HepG2 (cell line): Measurements from ENCODE around the gene PCGF3. TPM values are rescaled to one million over a fixed set of nuclear protein-coding genes. Genes with fewer than 3 reads are reported as not detected.

Source experiments
- ATAC-seq: fragments of 200-7000 bp; cut with Tn5 transposase; 3 replicates; pipeline ENCODE4 v1.9.1; 2020; ENCODE audit warnings: mild to moderate bottlenecking, moderate library complexity
- BruUV-seq: library from RNA; stranded (reverse); fragments of 400-500 nt; replicated peaks from 2 replicates; lab custom pipeline; 2021; lab: Mats Ljungman, UMichigan
- CTCF ChIA-PET: fragments of 300-600 bp; formaldehyde crosslinking; extraction: SDS; loops from one replicate; lab custom pipeline; 2021; ENCODE audit warnings: low total read pairs, inconsistent platforms, low intra/inter-chr PET ratio; lab: Yijun Ruan, JAX
- POLR2A ChIA-PET: fragments of 350-600 bp; sonication (Branson Sonifier 250); formaldehyde crosslinking; loops from one replicate; lab custom pipeline; 2020; ENCODE audit warnings: antibody characterized with exemption, inconsistent platforms; lab: Yijun Ruan, JAX
- DNase-seq: peaks from one replicate; pipeline ENCODE4 v3.0.0-alpha.2; 2015; ENCODE audit warnings: low spot score
- FAIRE-seq: peaks from 3 replicates; lab custom pipeline; 2011; peaks lifted over from hg19 to GRCh38; lab: Jason Lieb, UNC
- H2AFZ ChIP-seq: one replicate; pipeline ENCODE4 v1.6.1; 2011; ENCODE audit warnings: low read length, inconsistent platforms
- H3K27ac ChIP-seq: fragments of 300-600 bp; 3 replicates; pipeline ENCODE4 v1.8.0; 2011; ENCODE audit warnings: mixed run types, mild to moderate bottlenecking, mixed read lengths, low read length, inconsistent platforms; ENCODE audit not compliant: insufficient read depth; ENCODE audit errors: extremely low read length
- H3K27me3 ChIP-seq, 2 experiments: fragments of 200-600 bp in 1 of 2; 2 replicates in 1 of 2; 3 replicates in 1 of 2; pipeline versions ENCODE4 v1.6.0 to v1.8.0; 2011; ENCODE audit warnings: low read length in 2 of 2, mild to moderate bottlenecking in 2 of 2, moderate library complexity in 2 of 2, inconsistent platforms in 1 of 2; ENCODE audit not compliant: insufficient read depth in 2 of 2, control insufficient read depth in 1 of 2
- H3K36me3 ChIP-seq, 2 experiments: fragments of 200-600 bp in 1 of 2; replicated peaks in 1 of 2; 2 replicates in 1 of 2; 3 replicates in 1 of 2; pipeline versions ENCODE4 v1.5.1 to v1.8.0; 2011; ENCODE audit warnings: low read length in 2 of 2, inconsistent platforms in 1 of 2; ENCODE audit not compliant: insufficient read depth in 2 of 2, control insufficient read depth in 1 of 2
- H3K4me1 ChIP-seq: 2 replicates; pipeline ENCODE4 v1.5.1; 2012; ENCODE audit warnings: low read length, inconsistent platforms; ENCODE audit not compliant: insufficient read depth
- H3K4me2 ChIP-seq: 2 replicates; pipeline ENCODE4 v1.6.0; 2011; ENCODE audit warnings: low read depth, low read length, inconsistent platforms
- H3K4me3 ChIP-seq, 3 experiments: fragments of 200-600 bp in 1 of 3; sonication (generic), shearing (Covaris generic) in 1 of 3; replicated peaks in 1 of 3; 2 replicates each; pipeline ENCODE4 v1.5.1; 2011 to 2016; ENCODE audit warnings: low read length in 3 of 3, inconsistent platforms in 2 of 3, low read depth in 2 of 3, mild to moderate bottlenecking in 2 of 3, control low read depth in 1 of 3, mixed read lengths in 1 of 3; ENCODE audit not compliant: insufficient read depth in 1 of 3
- H3K79me2 ChIP-seq: one replicate; pipeline ENCODE4 v1.6.1; 2011; ENCODE audit warnings: low read length, inconsistent platforms; ENCODE audit not compliant: insufficient read depth
- H3K9ac ChIP-seq: 2 replicates; pipeline ENCODE4 v1.6.0; 2011; ENCODE audit warnings: mild to moderate bottlenecking, low read depth, low read length, inconsistent platforms; ENCODE audit not compliant: insufficient read depth
- H3K9me3 ChIP-seq: 2 replicates; pipeline ENCODE4 v1.5.1; 2012; ENCODE audit warnings: mild to moderate bottlenecking, low read length
- H4K20me1 ChIP-seq: 2 replicates; pipeline ENCODE4 v1.6.0; 2011; ENCODE audit warnings: inconsistent platforms, mild to moderate bottlenecking, low read length, moderate library complexity; ENCODE audit not compliant: insufficient read depth
- CBX2 ChIP-seq, 2 experiments: fragments of 200-600 bp in 1 of 2; sonication (generic); formaldehyde crosslinking in 1 of 2; IDR thresholded peaks; 2 replicates each; pipeline versions ENCODE4 v1.7.0 to v1.8.1; 2018 to 2022; ENCODE audit warnings: low read depth in 2 of 2, low read length in 1 of 2, mild to moderate bottlenecking in 1 of 2, missing genetic modification reagents in 1 of 2
- CC2D1A ChIP-seq: sonication (generic); formaldehyde crosslinking; IDR thresholded peaks from 2 replicates; pipeline ENCODE4 v1.8.1; 2023; ENCODE audit warnings: mild to moderate bottlenecking, missing genetic modification reagents
- CHD4 ChIP-seq: fragments of 200-600 bp; sonication (generic); IDR thresholded peaks from 2 replicates; pipeline ENCODE4 v1.7.0; 2017; ENCODE audit warnings: mild to moderate bottlenecking, low read length, borderline replicate concordance
- DNMT3B ChIP-seq: conservative IDR thresholded peaks from 2 replicates; pipeline ENCODE4 v1.6.1; 2016; ENCODE audit warnings: missing biosample characterization, control low read depth
- HNRNPL ChIP-seq: fragments of 200-400 bp; formaldehyde crosslinking; IDR thresholded peaks from 2 replicates; pipeline ENCODE4 v1.6.1; 2017; ENCODE audit warnings: mild to moderate bottlenecking, low read depth, low read length
- KLF13 ChIP-seq: sonication (generic); formaldehyde crosslinking; IDR thresholded peaks from 2 replicates; pipeline ENCODE4 v1.4.0; 2020; ENCODE audit warnings: mild to moderate bottlenecking, missing genetic modification reagents
- NFE2L1 ChIP-seq: sonication (generic); formaldehyde crosslinking; IDR thresholded peaks from 2 replicates; pipeline ENCODE4 v1.4.0; 2020; ENCODE audit warnings: missing genetic modification reagents, mild to moderate bottlenecking, borderline replicate concordance
- PCBP2 ChIP-seq: fragments of 200-400 bp; formaldehyde crosslinking; optimal IDR thresholded peaks from 2 replicates; pipeline ENCODE3; 2018; ENCODE audit warnings: low read length, low read depth; ENCODE audit not compliant: poor library complexity, severe bottlenecking
- POLR2G ChIP-seq: fragments of 200-400 bp; formaldehyde crosslinking; IDR thresholded peaks from 2 replicates; pipeline ENCODE4 v1.6.1; 2018; ENCODE audit warnings: mild to moderate bottlenecking, low read depth, low read length, moderate library complexity
- RBFOX2 ChIP-seq: fragments of 200-400 bp; formaldehyde crosslinking; IDR thresholded peaks from 2 replicates; pipeline ENCODE4 v1.6.1; 2017; ENCODE audit warnings: low read depth, mild to moderate bottlenecking, low read length
- TAF1 ChIP-seq: sonication (generic); formaldehyde crosslinking; IDR thresholded peaks from 2 replicates; pipeline ENCODE4 v1.4.0; 2020; ENCODE audit warnings: missing genetic modification reagents
- ZBTB7B ChIP-seq: sonication (generic); formaldehyde crosslinking; IDR thresholded peaks from 2 replicates; pipeline ENCODE4 v1.4.0; 2020; ENCODE audit warnings: missing genetic modification reagents
- ZFP1 ChIP-seq: IDR thresholded peaks from 2 replicates; pipeline ENCODE4 v1.6.1; 2016
- ZNF253 ChIP-seq: sonication (generic); formaldehyde crosslinking; IDR thresholded peaks from 2 replicates; pipeline ENCODE4 v1.8.0; 2022; ENCODE audit warnings: mild to moderate bottlenecking, missing genetic modification reagents, borderline replicate concordance
- ZNF451 ChIP-seq: sonication (generic); formaldehyde crosslinking; IDR thresholded peaks from 2 replicates; pipeline ENCODE4 v1.5.0; 2020; ENCODE audit warnings: mild to moderate bottlenecking, missing genetic modification reagents
- ZNF724P ChIP-seq: sonication (generic); formaldehyde crosslinking; IDR thresholded peaks from 2 replicates; pipeline ENCODE4 v1.8.0; 2022; ENCODE audit warnings: missing genetic modification reagents, borderline replicate concordance
- ZSCAN30 ChIP-seq: sonication (generic); formaldehyde crosslinking; IDR thresholded peaks from 2 replicates; pipeline ENCODE4 v1.5.0; 2020; ENCODE audit warnings: mild to moderate bottlenecking, missing genetic modification reagents
- WGBS: methylation state at CpG from one replicate; pipeline ENCODE4 v1.1.6; 2017; ENCODE audit warnings: low lambda C conversion rate; 5-methylcytosine and 5-hydroxymethylcytosine counted together
- in situ Hi-C: cut with HindIII; loops from 2 replicates; pipeline ENCODE4 v1.10.0; 2017; ENCODE audit warnings: low pct_unique_long_range_greater_than_20kb; ENCODE audit not compliant: extremely low pct_ligation_motif_present
- intact Hi-C: fragments of 100-400 bp; cut with micrococcal nuclease; formaldehyde crosslinking; loops from one replicate; pipeline ENCODE4 v1.10.0; 2022; ENCODE audit not compliant: unreplicated experiment
- polyA plus RNA-seq, 8 experiments: library from polyadenylated mRNA; depleted of rRNA in 3 of 8; stranded (reverse) in 7 of 8; unstranded in 1 of 8; fragments of >200 nt; fragmentation: Illumina TruSeq in 4 of 8; extraction: Trizol in 4 of 8; gene quantifications; 2 replicates each; pipeline versions ENCODE4 v1.2.1 to v1.2.3, GENCODE V29; 2011 to 2016; ENCODE audit warnings: low read depth in 4 of 8, missing spikeins in 1 of 8, mixed read lengths in 1 of 8; ENCODE audit not compliant: insufficient read depth in 1 of 8
- total RNA-seq, 5 experiments: library from RNA; depleted of rRNA; stranded (reverse); fragments of >200 nt; fragmentation: Illumina TruSeq; extraction: Trizol; gene quantifications; 2 replicates each; pipeline ENCODE4 v1.2.3, GENCODE V29; 2016; ENCODE audit warnings: low read depth in 1 of 5
- TF ChIP-seq, protein P1 (sequence below): sonication (generic); formaldehyde crosslinking; IDR thresholded peaks from 2 replicates; pipeline ENCODE4 v1.4.0; 2020; ENCODE audit warnings: mild to moderate bottlenecking, missing genetic modification reagents
- TF ChIP-seq, protein P2 (sequence below): IDR thresholded peaks from 2 replicates; pipeline ENCODE4 v1.6.1; 2016; ENCODE audit warnings: low read depth, borderline replicate concordance

PCGF3 gene
- total and polyA plus RNA-seq, 2 of the 13 experiments (the other 11 are each of a cell fraction or from before 2014, with no cell fraction given): 28.6 to 66.2 TPM

DNA sequence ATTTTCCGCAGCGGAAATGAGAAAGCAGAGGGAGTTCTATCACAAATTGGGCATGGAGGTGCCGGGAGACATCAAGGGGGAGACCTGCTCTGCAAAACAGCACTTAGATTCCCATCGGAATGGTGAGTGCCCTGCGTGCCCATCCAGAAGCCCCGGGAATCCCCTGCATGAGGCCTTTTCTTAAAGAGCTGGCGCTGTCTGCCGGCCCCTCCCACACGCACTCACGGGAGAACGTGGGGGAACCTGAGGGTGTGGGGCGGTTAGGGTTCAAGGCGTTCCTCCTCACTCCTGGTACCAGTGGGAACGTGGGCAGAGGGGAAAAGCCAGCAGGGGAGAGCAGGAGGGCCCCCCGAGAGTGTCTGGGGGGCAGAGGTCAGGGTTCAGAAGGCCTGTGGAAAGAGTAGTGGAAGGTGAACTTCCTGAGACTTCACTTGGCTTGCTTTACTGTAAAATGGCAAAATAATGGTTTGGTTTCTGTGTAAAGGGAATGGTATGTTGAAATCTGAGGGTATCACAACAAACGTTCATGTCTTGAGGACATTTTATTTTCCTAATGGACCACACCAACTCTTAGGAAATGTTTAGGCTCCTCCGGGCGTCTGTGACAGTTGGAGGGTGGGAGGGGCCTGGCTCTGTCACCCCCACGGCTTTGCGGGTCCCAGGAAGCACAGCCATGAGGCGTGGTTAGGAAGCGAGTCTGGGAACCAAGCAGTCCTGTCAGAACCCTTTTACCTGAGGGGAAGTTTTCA lies 38.0 kb downstream of the PCGF3 start (continued):
- TF ChIP-seq HNRNPL: no peak
- TF ChIP-seq, all 625 proteins: peak for 0

DNA sequence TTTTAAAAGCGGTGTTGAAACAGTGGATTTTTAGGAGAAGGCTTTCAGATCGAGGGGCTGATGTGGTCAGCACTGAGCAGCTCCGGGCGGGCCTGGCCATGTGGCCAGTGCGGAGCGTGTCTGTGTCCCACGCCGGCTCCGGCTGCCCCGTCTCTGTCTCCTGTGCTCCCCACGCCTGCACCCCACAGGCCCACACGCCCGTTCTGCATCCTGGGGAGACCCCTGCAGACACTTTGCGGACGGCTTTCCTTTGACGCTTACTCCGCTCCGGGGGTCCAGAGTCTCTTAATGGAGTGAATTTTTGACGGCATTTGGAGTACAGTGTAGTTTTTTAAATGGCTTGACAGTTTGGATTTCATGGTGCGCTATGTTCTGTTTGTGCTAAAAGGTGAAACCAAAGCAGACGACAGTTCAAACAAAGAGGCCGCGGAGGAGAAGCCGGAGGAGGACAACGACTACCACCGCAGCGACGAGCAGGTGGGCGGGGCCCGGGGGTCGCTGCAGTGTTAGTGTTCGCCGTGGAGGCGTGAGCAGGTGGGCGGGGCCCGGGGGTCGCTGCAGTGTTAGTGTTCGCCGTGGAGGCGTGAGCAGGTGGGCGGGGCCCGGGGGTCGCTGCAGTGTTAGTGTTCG lies 38.7 kb downstream of the PCGF3 start:
- no peak for TF ChIP-seq NFE2L1 (CRISPR knock-in tag)
- no peak for TF ChIP-seq PCBP2
- no peak for TF ChIP-seq POLR2G
- TF ChIP-seq, protein P1, sequence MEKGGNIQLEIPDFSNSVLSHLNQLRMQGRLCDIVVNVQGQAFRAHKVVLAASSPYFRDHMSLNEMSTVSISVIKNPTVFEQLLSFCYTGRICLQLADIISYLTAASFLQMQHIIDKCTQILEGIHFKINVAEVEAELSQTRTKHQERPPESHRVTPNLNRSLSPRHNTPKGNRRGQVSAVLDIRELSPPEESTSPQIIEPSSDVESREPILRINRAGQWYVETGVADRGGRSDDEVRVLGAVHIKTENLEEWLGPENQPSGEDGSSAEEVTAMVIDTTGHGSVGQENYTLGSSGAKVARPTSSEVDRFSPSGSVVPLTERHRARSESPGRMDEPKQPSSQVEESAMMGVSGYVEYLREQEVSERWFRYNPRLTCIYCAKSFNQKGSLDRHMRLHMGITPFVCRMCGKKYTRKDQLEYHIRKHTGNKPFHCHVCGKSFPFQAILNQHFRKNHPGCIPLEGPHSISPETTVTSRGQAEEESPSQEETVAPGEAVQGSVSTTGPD (CRISPR knock-in tag): no peak
- no peak for TF ChIP-seq ZNF451 (CRISPR knock-in tag)
- TF ChIP-seq, protein P2, sequence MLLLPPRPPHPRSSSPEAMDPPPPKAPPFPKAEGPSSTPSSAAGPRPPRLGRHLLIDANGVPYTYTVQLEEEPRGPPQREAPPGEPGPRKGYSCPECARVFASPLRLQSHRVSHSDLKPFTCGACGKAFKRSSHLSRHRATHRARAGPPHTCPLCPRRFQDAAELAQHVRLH (CRISPR knock-in tag): no peak
- TF ChIP-seq CBX2 (IDR thresholded peaks at IDR 0.05; ENCODE audit: low read depth, low read length): no peak
- TF ChIP-seq CBX2 (CRISPR knock-in tag; IDR thresholded peaks at IDR 0.05; ENCODE audit: low read depth): no peak
- no peak for TF ChIP-seq ZSCAN30 (CRISPR knock-in tag)
- no peak for TF ChIP-seq TAF1 (CRISPR knock-in tag)
- TF ChIP-seq DNMT3B (CRISPR knock-in tag): no peak
- no peak for TF ChIP-seq ZFP1
- no peak for TF ChIP-seq ZNF724P
- no peak for TF ChIP-seq ZNF253 (CRISPR knock-in tag)
- no peak for TF ChIP-seq RBFOX2
- no peak for TF ChIP-seq CC2D1A
- no peak for TF ChIP-seq ZBTB7B (CRISPR knock-in tag)
- TF ChIP-seq KLF13: no peak
- no peak for TF ChIP-seq CHD4
- Histone ChIP-seq H3K36me3 (peaks cover 6 to 17% of the 10 kb centered on the region in 2 experiments; a peak in 4 of 5 replicates), H2AFZ (no peak overlapping the region), H3K79me2 (no peaks in the 10 kb centered on the region), H3K27me3 (no peaks in the 10 kb centered on the region), H3K4me3 (no peak overlapping the region), H3K9ac (no peak overlapping the region), H3K9me3 (no peaks in the 10 kb centered on the region), H3K27ac (no peak overlapping the region), H4K20me1 (peaks cover 15% of the 10 kb centered on the region; the same call in 1 of the 2 replicates), H3K4me1 (no peaks in the 10 kb centered on the region), H3K4me2 (no peak overlapping the region)
- ChIA-PET CTCF (no interaction called here), POLR2A (no interaction called here)
- in situ Hi-C loops: no loop called here
- DNase-seq (no peak), FAIRE-seq (no peak), ATAC-seq (no peak)
- intact Hi-C loops: no loop called here
- 95% methylated on average over 33 of the region's 44 CpGs for WGBS
- BruUV-seq: no TSS peak
